HL-60 (cell line): ENCODE results near the gene FKBP11.

Experiments
- DNase-seq, 2 experiments: peaks; one replicate each; pipeline ENCODE4 v3.0.0-alpha.2; 2010 to 2020; ENCODE audit warnings: low read depth in 1 of 2, low spot score in 1 of 2
- H3K27ac ChIP-seq: fragments of 250-450 bp; sonication (Bioruptor Pico); replicated peaks from 2 replicates; pipeline ENCODE4 v1.5.1; 2020; ENCODE audit warnings: mild to moderate bottlenecking, moderate library complexity
- H3K27me3 ChIP-seq: fragments of 250-450 bp; sonication (Bioruptor Pico); 2 replicates; pipeline ENCODE4 v1.5.1; 2021; ENCODE audit warnings: mild to moderate bottlenecking, moderate library complexity; ENCODE audit not compliant: insufficient read depth, poor library complexity, severe bottlenecking
- H3K4me3 ChIP-seq: replicated peaks from 2 replicates; pipeline ENCODE4 v1.5.1; 2011; ENCODE audit warnings: mild to moderate bottlenecking, control low read depth, low read length; ENCODE audit not compliant: insufficient read depth
- CTCF ChIP-seq: IDR thresholded peaks from one replicate; pipeline ENCODE4 v1.5.1; 2011; ENCODE audit warnings: low read length, control low read depth, inconsistent platforms; ENCODE audit not compliant: insufficient read depth
- GABPA ChIP-seq: IDR thresholded peaks from 2 replicates; pipeline ENCODE4 v1.6.1; 2012; ENCODE audit warnings: low read depth
- POLR2AphosphoS5 ChIP-seq: IDR thresholded peaks from 2 replicates; pipeline ENCODE4 v1.6.1; 2012; ENCODE audit warnings: low read depth
- REST ChIP-seq: IDR thresholded peaks from 2 replicates; pipeline ENCODE4 v1.6.1; 2012; ENCODE audit warnings: low read depth; ENCODE audit not compliant: insufficient replicate concordance
- SPI1 ChIP-seq: IDR thresholded peaks from 2 replicates; pipeline ENCODE4 v1.6.1; 2012; ENCODE audit warnings: low read depth, mild to moderate bottlenecking, borderline replicate concordance

Gene FKBP11

GRCh38 chr12:48883305-48884161, 41.8 kb downstream of the FKBP11 start:
- H3K4me3 ChIP-seq: no peak overlapping the region

GRCh38 chr12:48882972-48883304, 42.4 kb downstream of the FKBP11 start:
- Histone ChIP-seq H3K27ac (no peak overlapping the region), H3K27me3 (peaks cover 16% of the 10 kb centered on the region), H3K4me3 (no peak overlapping the region)
- no peak for DNase-seq
- TF ChIP-seq CTCF: no peak
- TF ChIP-seq REST: no peak
- TF ChIP-seq SPI1: no peak
- no peak for TF ChIP-seq GABPA
- TF ChIP-seq POLR2AphosphoS5: no peak

More at GRCh38 chr12:48883305-48884161, 41.8 kb downstream of the FKBP11 start:
- no peak for DNase-seq
- Histone ChIP-seq H3K27ac (no peak overlapping the region), H3K27me3 (peaks cover 16% of the 10 kb centered on the region)
- TF ChIP-seq GABPA (no peak), REST (no peak), CTCF (no peak), SPI1 (no peak), POLR2AphosphoS5 (no peak)

GRCh38 chr12:48882315-48882687, 43.0 kb downstream of the FKBP11 start:
- no peak for TF ChIP-seq POLR2AphosphoS5
- TF ChIP-seq CTCF: no peak
- no peak for TF ChIP-seq SPI1
- no peak for TF ChIP-seq GABPA
- no peak for TF ChIP-seq REST
- H3K27me3 ChIP-seq: peaks cover 16% of the 10 kb centered on the region
- DNase-seq: no peak
- H3K27ac ChIP-seq: no peak overlapping the region
- no peak overlapping the region for H3K4me3 ChIP-seq
